Stimulated activated effector memory CD8-positive, alpha-beta T cell treated with anti-CD3 and anti-CD28 coated beads, Interleukin-12 subunit alpha, Interleukin-12 subunit beta, amount 100 ng/mL, for 72 hours (primary cell): ENCODE measurements around the gene OR1N2.
"Not testable (repeated sequence)": the region's sequence is repeated elsewhere in the genome, so short reads cannot be mapped to it uniquely, and the experiment has no call there.

Source experiments
- ATAC-seq: fragments of 150-1000 bp; cut with Tn5 transposase; 2 replicates; pipeline ENCODE4 v1.10.0; 2021
- DNase-seq, 2 donors: peaks; one replicate each; pipeline ENCODE4 v3.0.0; 2021 to 2022; ENCODE audit warnings: low spot score in 2 of 2
- H3K27ac Mint-ChIP-seq: one replicate; pipeline ENCODE4 v1.8.0; 2022; ENCODE audit warnings: mild to moderate bottlenecking, mixed read lengths
- H3K36me3 Mint-ChIP-seq: one replicate; pipeline ENCODE4 v1.8.0; 2022; ENCODE audit warnings: mild to moderate bottlenecking, mixed read lengths
- H3K4me1 Mint-ChIP-seq: one replicate; pipeline ENCODE4 v1.8.0; 2022; ENCODE audit warnings: mixed read lengths
- H3K4me3 Mint-ChIP-seq: one replicate; pipeline ENCODE4 v1.8.0; 2022; ENCODE audit warnings: mild to moderate bottlenecking, mixed read lengths
- H3K9me3 Mint-ChIP-seq: one replicate; pipeline ENCODE4 v1.8.0; 2022; ENCODE audit warnings: mixed read lengths

Gene OR1N2

DNA sequence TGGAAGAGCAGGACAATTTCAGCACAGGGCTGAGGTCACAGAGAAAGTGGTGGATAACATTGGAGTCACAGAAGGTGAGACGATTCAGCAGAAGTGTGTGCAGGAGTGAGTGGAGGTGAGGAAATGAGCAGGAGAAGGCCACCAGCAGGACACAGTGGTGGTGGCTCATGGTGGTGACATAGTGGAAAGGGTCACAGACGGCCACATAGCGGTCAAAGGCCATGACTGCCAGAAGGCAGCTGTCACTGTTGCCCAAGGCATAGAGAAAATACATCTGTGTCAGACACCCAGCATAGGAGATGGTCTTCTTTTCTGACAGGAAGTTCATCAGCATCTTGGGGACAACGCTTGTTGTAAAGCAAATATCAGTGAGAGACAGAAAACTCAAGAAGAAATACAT lies 15.0 kb downstream of the OR1N2 start:
- Mint-ChIP-seq H3K9me3 (no peaks in the 10 kb centered on the region), H3K27ac (no peak overlapping the region), H3K4me1 (no peaks in the 10 kb centered on the region), H3K4me3 (no peak overlapping the region), H3K36me3 (no peaks in the 10 kb centered on the region)
- ATAC-seq: no peak
- DNase-seq: no peak

DNA sequence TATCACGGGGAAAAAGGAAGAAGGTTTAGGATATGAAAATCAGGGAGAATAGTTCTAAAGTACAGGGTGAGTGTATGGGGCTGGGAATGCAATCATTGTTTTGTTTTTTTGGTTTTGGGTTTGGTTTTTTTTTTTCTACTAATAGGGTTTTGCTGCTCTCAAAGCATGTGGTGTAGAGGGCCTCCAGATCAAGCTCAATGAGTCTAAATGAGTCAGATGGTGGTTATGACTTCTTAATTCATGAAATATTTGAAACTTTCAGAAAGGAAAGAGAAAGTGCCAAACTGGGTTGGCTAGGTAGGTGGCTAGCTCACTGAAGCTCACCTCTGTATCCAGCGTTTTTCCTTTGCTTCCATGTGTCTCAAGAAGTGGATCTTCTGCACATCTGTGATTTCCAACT lies 19.5 kb downstream of the OR1N2 start:
- H3K27ac Mint-ChIP-seq: no peak overlapping the region
- no peaks in the 10 kb centered on the region for H3K36me3 Mint-ChIP-seq
- ATAC-seq (peak; percentile 81), DNase-seq (no peak)
- no peaks in the 10 kb centered on the region for H3K9me3 Mint-ChIP-seq
- H3K4me3 Mint-ChIP-seq: no peak overlapping the region
- no peaks in the 10 kb centered on the region for H3K4me1 Mint-ChIP-seq

DNA sequence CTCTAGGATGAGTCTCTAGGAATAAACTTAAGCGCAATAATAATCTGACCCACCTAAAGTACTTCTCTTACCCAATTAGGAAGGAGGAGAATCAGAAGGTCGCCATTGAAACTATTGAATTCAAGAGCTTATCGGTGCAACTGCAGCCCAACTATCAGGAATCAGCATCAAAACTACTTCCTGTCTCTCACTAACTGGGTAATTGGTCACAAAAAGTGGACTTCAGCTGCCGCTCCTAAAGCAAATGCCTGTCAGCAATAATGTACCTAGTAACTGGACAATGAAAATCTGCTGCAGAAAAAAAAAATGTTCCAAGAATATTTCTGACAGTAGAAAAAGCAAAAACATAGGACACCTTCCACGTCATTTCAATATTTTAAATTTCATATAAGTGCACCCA lies 27.0 kb downstream of the OR1N2 start:
- no peak for DNase-seq
- Mint-ChIP-seq H3K27ac (no peak overlapping the region), H3K4me3 (no peak overlapping the region), H3K4me1 (no peaks in the 10 kb centered on the region), H3K9me3 (no peaks in the 10 kb centered on the region), H3K36me3 (no peaks in the 10 kb centered on the region)
- ATAC-seq: no peak

DNA sequence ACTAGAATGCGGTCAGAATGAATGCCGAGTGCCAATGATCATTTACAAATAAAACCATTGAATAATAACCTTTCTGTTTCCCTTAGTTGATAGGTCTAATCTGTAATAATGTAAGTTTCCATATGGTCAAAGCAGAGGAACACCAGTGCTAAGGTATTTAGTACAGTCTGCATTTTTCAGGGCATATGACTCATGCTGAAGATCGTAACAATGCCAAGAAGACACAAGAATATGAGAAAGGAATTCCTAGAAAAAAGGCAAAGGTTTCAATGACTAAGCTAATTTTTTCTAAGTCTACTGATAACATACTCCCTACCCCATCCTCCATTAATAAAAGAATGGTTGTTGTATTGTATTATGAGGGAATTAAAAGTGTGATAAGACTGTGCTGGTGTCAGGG lies 27.4 kb downstream of the OR1N2 start:
- H3K4me3 Mint-ChIP-seq: no peak overlapping the region
- no peaks in the 10 kb centered on the region for H3K4me1 Mint-ChIP-seq
- H3K27ac Mint-ChIP-seq: no peak overlapping the region
- H3K9me3 Mint-ChIP-seq: no peaks in the 10 kb centered on the region
- no peaks in the 10 kb centered on the region for H3K36me3 Mint-ChIP-seq
- DNase-seq (no peak), ATAC-seq (no peak)

DNA sequence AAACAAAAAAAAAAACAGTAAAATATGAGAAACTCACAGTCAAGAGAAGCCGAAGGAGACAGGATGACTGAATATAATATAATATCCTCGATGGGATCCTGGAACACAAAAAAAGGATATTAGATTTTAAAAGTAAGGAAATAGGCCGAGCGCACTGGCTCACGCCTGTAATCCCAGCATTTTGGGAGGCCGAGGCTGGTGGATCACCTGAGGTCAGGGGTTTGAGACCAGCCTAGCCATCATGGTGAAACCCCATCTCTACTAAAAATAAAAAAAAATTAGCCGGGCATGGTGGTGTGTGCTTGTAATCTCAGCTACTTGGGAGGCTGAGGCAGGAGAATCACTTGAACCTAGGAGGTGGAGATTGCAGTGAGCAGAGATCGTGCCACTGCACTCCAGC lies 30.4 kb downstream of the OR1N2 start, which contains the start of gene OR1L8:
OR1L8 (minus strand) TSS at position 101 of the 400 bp plus-strand sequence. CDS start 14,907 bp downstream, outside the sequence.
- H3K27ac Mint-ChIP-seq, H3K4me1 Mint-ChIP-seq, DNase-seq, H3K36me3 Mint-ChIP-seq, H3K9me3 Mint-ChIP-seq, ATAC-seq, H3K4me3 Mint-ChIP-seq: not testable (repeated sequence)
